Calu3 (cell line): Measurements from ENCODE around the gene DEGS1. TPM values are rescaled to one million over a fixed set of nuclear protein-coding genes. Genes with fewer than 3 reads are reported as not detected.

Experiments used
- BruUV-seq: library from RNA; stranded (reverse); fragments of 400-500 nt; replicated peaks from 2 replicates; lab custom pipeline; 2021; lab: Mats Ljungman, UMichigan
- CTCF ChIA-PET: fragments of 300-600 bp; sonication (Branson Sonifier 250); formaldehyde crosslinking; loops from one replicate; lab custom pipeline; 2022; ENCODE audit warnings: antibody characterized with exemption; lab: Charles Lee
- DNase-seq: peaks from one replicate; pipeline ENCODE4 v3.0.0; 2022
- H3K27ac Mint-ChIP-seq: one replicate; pipeline ENCODE4 v1.8.0; 2022; ENCODE audit warnings: mixed read lengths; ENCODE audit not compliant: unreplicated experiment
- H3K27me3 Mint-ChIP-seq: one replicate; pipeline ENCODE4 v1.8.0; 2022; ENCODE audit warnings: mixed read lengths; ENCODE audit not compliant: unreplicated experiment
- H3K36me3 Mint-ChIP-seq: one replicate; pipeline ENCODE4 v1.8.0; 2022; ENCODE audit warnings: mild to moderate bottlenecking, moderate library complexity, mixed read lengths; ENCODE audit not compliant: insufficient read depth, unreplicated experiment
- H3K4me1 Mint-ChIP-seq: one replicate; pipeline ENCODE4 v1.8.0; 2022; ENCODE audit warnings: mild to moderate bottlenecking, low read depth, mixed read lengths; ENCODE audit not compliant: unreplicated experiment
- H3K4me3 Mint-ChIP-seq: one replicate; pipeline ENCODE4 v1.8.0; 2022; ENCODE audit warnings: mild to moderate bottlenecking, low read depth, moderate library complexity, mixed read lengths; ENCODE audit not compliant: unreplicated experiment
- H3K9me3 Mint-ChIP-seq: one replicate; pipeline ENCODE4 v1.8.0; 2022; ENCODE audit warnings: low read depth, mixed read lengths; ENCODE audit not compliant: unreplicated experiment
- intact Hi-C: fragments of 100-400 bp; cut with micrococcal nuclease; formaldehyde crosslinking; loops from one replicate; pipeline ENCODE4 v1.10.0; 2022; ENCODE audit not compliant: unreplicated experiment
- total RNA-seq: library from RNA; stranded (reverse); gene quantifications from 2 replicates; pipeline ENCODE4 v1.2.3, GENCODE V29; 2022
- TF ChIP-seq, protein P1 (sequence below): fragments of 200-600 bp; IDR thresholded peaks from one replicate; pipeline ENCODE4 v1.8.0; 2022; ENCODE audit warnings: antibody characterized with exemption; ENCODE audit not compliant: unreplicated experiment

DEGS1 gene
- total RNA-seq, 1 experiment from 2014 or later: 72.5 TPM

DNA sequence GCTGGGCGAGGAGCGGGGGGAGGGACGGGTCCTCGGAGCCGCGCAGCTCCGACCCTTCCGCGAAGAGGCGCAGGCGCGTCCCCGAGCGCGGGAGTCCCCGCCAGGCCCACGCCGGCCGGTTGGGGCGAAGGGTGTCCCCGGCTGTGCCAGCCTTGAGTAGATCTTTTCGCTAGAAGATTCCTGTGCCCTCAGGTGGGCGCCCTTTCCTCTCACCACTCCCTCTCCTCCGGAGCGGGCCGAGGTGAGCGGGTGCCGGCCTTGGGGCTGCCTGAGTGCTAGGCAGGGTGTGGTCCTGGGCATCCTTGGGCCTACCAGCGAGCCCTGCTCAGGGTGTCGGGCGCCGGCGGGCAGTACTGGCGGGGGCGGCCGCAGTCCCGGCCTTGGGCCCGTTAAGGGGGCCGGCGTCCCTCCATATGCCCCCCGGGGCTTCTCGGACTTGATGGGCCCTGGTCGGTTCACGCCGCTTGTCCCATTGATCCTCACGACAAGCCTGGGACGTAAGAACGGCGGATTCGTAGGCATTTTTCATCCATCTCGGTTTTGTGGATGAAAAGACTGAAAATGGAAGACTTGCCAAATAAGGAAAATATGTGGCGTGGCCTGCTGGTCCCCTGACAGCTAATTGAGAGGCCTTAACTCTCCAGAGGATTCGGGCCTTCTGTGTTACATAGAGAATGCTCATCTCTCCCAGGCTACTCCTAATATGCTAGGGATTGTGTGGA is 712 bp downstream of the DEGS1 start:
- TF ChIP-seq, protein P1, sequence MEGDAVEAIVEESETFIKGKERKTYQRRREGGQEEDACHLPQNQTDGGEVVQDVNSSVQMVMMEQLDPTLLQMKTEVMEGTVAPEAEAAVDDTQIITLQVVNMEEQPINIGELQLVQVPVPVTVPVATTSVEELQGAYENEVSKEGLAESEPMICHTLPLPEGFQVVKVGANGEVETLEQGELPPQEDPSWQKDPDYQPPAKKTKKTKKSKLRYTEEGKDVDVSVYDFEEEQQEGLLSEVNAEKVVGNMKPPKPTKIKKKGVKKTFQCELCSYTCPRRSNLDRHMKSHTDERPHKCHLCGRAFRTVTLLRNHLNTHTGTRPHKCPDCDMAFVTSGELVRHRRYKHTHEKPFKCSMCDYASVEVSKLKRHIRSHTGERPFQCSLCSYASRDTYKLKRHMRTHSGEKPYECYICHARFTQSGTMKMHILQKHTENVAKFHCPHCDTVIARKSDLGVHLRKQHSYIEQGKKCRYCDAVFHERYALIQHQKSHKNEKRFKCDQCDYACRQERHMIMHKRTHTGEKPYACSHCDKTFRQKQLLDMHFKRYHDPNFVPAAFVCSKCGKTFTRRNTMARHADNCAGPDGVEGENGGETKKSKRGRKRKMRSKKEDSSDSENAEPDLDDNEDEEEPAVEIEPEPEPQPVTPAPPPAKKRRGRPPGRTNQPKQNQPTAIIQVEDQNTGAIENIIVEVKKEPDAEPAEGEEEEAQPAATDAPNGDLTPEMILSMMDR: no peak
- intact Hi-C loops: no loop called here
- peak overlapping the region; percentile 33 for H3K27ac Mint-ChIP-seq
- H3K9me3 Mint-ChIP-seq: no peaks in the 10 kb centered on the region
- CTCF ChIA-PET: no interaction called here
- BruUV-seq: no TSS peak
- peaks cover 34% of the 10 kb centered on the region for H3K36me3 Mint-ChIP-seq
- DNase-seq: peak; percentile 69
- peaks cover 19% of the 10 kb centered on the region for H3K4me1 Mint-ChIP-seq
- H3K4me3 Mint-ChIP-seq: peak overlapping the region; percentile 88
- H3K27me3 Mint-ChIP-seq: no peaks in the 10 kb centered on the region

DNA sequence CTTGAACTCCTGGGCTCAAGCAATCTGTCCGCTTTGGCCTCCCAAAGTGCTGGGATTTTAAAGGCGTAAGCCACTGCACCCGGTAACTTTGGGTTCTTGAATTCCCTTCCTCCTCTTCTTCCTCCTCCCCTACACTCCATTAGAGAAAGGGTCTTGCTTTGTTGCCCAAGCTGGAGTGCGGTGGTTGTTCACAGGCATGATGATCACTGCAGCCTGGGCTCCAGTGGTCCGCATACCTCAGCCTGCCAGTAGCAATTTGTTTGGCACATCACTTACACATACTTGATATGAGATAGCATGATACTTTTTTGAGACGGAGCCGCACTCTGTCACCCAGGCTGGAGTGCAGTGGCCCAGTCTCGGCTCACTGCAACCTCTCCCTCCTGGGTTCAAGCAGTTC is 2.2 kb downstream of the DEGS1 start:
- H3K4me3 Mint-ChIP-seq: peak overlapping the region; percentile 88
- H3K9me3 Mint-ChIP-seq: no peaks in the 10 kb centered on the region
- peaks cover 19% of the 10 kb centered on the region for H3K4me1 Mint-ChIP-seq
- TF ChIP-seq, protein P1: no peak
- CTCF ChIA-PET: no interaction called here
- no peak for DNase-seq
- no TSS peak for BruUV-seq
- H3K36me3 Mint-ChIP-seq: peaks cover 34% of the 10 kb centered on the region
- no peaks in the 10 kb centered on the region for H3K27me3 Mint-ChIP-seq
- no peak overlapping the region for H3K27ac Mint-ChIP-seq
- intact Hi-C loops: no loop called here

DNA sequence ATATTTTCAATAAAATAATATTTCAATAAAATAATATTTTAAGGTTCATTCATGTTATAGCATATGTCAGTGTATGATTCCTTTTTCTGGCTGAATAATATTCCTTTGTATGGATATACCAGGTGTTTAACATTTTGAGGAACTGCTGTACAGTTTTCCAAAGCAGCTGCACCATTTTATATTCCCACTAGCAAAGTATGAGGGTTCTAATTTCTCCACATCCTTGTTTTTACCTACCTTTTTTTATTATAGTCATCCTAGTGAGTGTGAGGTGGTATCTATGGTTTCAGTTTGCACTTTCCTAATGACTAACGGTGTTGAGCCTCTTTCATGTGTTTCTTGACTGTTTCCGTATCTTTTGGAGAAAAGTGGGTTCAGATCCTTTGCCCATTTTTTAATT is 5.2 kb downstream of the DEGS1 start:
- H3K36me3 Mint-ChIP-seq: peaks cover 32% of the 10 kb centered on the region
- no peak for DNase-seq
- no peaks in the 10 kb centered on the region for H3K27me3 Mint-ChIP-seq
- no peak overlapping the region for H3K4me3 Mint-ChIP-seq
- intact Hi-C loops: no loop called here
- peaks cover 8% of the 10 kb centered on the region for H3K4me1 Mint-ChIP-seq
- H3K9me3 Mint-ChIP-seq: no peaks in the 10 kb centered on the region
- CTCF ChIA-PET: interaction anchor here (0.7 kb wide), 1 partner anchor 11 kb away, joined by 3 read pairs; no protein-coding TSS in a partner anchor
- no peak overlapping the region for H3K27ac Mint-ChIP-seq
- TF ChIP-seq, protein P1: no peak
- no TSS peak for BruUV-seq

DNA sequence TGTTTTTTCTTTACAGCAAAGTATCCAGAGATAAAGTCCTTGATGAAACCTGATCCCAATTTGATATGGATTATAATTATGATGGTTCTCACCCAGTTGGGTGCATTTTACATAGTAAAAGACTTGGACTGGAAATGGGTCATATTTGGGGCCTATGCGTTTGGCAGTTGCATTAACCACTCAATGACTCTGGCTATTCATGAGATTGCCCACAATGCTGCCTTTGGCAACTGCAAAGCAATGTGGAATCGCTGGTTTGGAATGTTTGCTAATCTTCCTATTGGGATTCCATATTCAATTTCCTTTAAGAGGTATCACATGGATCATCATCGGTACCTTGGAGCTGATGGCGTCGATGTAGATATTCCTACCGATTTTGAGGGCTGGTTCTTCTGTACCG is 6.5 kb downstream of the DEGS1 start:
- no peak overlapping the region for H3K4me3 Mint-ChIP-seq
- H3K4me1 Mint-ChIP-seq: peaks cover 8% of the 10 kb centered on the region
- H3K27ac Mint-ChIP-seq: no peak overlapping the region
- no peaks in the 10 kb centered on the region for H3K9me3 Mint-ChIP-seq
- TF ChIP-seq, protein P1: no peak
- CTCF ChIA-PET: no interaction called here
- no peak for DNase-seq
- intact Hi-C loops: no loop called here
- no peaks in the 10 kb centered on the region for H3K27me3 Mint-ChIP-seq
- no TSS peak for BruUV-seq
- peaks cover 28% of the 10 kb centered on the region for H3K36me3 Mint-ChIP-seq
